K562 (cell line): Measurements from ENCODE around the gene SMG7. TPM values are rescaled to one million over a fixed set of nuclear protein-coding genes. Genes with fewer than 3 reads are reported as not detected.
A peak's percentile ranks its signal among the peaks of the same experiment; 100 is the strongest.

ENCODE experiments used
- ATF1 ChIP-seq, 2 experiments: fragments of 450-650 bp in 1 of 2; IDR thresholded peaks; 2 replicates each; pipeline ENCODE4 v1.6.1; 2016; ENCODE audit warnings: missing compliant biosample characterization in 1 of 2, missing genetic modification characterization in 1 of 2
- CXXC5 ChIP-seq: fragments of 250-450 bp; sonication (Bioruptor Pico); IDR thresholded peaks from 2 replicates; pipeline ENCODE4 v1.8.0; 2022; ENCODE audit warnings: inconsistent platforms, mild to moderate bottlenecking, moderate library complexity
- FOS ChIP-seq: IDR thresholded peaks from 3 replicates; pipeline ENCODE4 v1.6.1; 2011; ENCODE audit not compliant: insufficient read length; ENCODE audit errors: extremely low read depth
- HCFC1 ChIP-seq: IDR thresholded peaks from 2 replicates; pipeline ENCODE4 v1.6.1; 2012; ENCODE audit warnings: low read depth, low read length, improper control_type of control experiment
- PHB ChIP-seq: fragments of 250-450 bp; sonication (Bioruptor Pico); IDR thresholded peaks from 2 replicates; pipeline ENCODE4 v1.5.0; 2021
- ZFPM2 ChIP-seq: fragments of 250-450 bp; sonication (Bioruptor Pico); IDR thresholded peaks from 2 replicates; pipeline ENCODE4 v1.5.1; 2022; ENCODE audit warnings: mild to moderate bottlenecking
- polyA plus RNA-seq, 8 experiments: library from polyadenylated mRNA; depleted of rRNA in 4 of 8; stranded (reverse) in 5 of 8; unstranded in 3 of 8; fragments of >200 nt; fragmentation: Nextera tagmentation in 2 of 8; fragmentation: Illumina TruSeq in 1 of 8; extraction: Ambion mirVana in 2 of 8; extraction: Trizol in 1 of 8; gene quantifications; 2 replicates each; pipeline versions ENCODE4 v1.2.1 to v1.2.3, GENCODE V29; 2011 to 2014; ENCODE audit warnings: inconsistent platforms in 1 of 8, missing spikeins in 1 of 8
- total RNA-seq, 7 experiments: library from RNA; depleted of rRNA in 6 of 7; stranded (reverse); fragments of >200 nt in 6 of 7; fragmentation: Illumina TruSeq in 2 of 7; extraction: Trizol in 2 of 7; gene quantifications; 2 replicates each; pipeline versions ENCODE4 v1.2.1 to v1.2.3, GENCODE V29; 2011 to 2021; ENCODE audit warnings: low replicate concordance in 1 of 7
- TF ChIP-seq, protein P1 (sequence below): sonication (generic); formaldehyde crosslinking; IDR thresholded peaks from 2 replicates; pipeline ENCODE4 v1.8.0; 2022; ENCODE audit warnings: missing genetic modification reagents, mild to moderate bottlenecking, borderline replicate concordance
- TF ChIP-seq, protein P2 (sequence below): sonication (generic); formaldehyde crosslinking; IDR thresholded peaks from 2 replicates; pipeline ENCODE4 v1.8.0; 2022; ENCODE audit warnings: mild to moderate bottlenecking, missing genetic modification reagents
- TF ChIP-seq, protein P3 (sequence below): sonication (generic); formaldehyde crosslinking; IDR thresholded peaks from 2 replicates; pipeline ENCODE4 v1.9.0; 2022; ENCODE audit warnings: mild to moderate bottlenecking, missing genetic modification reagents
- TF ChIP-seq, protein P4 (sequence below), 3 experiments: IDR thresholded peaks in 2 of 3; conservative IDR thresholded peaks in 1 of 3; 2 replicates each; pipeline ENCODE4 v1.5.1; 2011 to 2012; ENCODE audit warnings: low read length in 3 of 3, mild to moderate bottlenecking in 3 of 3, control low read depth in 2 of 3, improper control_type of control experiment in 1 of 3, inconsistent platforms in 1 of 3, low read depth in 1 of 3, mixed read lengths in 1 of 3, moderate library complexity in 1 of 3; ENCODE audit not compliant: insufficient read depth in 2 of 3

The SMG7 gene
- total and polyA plus RNA-seq, 9 of the 15 experiments (the other 6 are each of a cell fraction or from before 2014, with no cell fraction given) = 12.4 to 74.6 (median 29.0) TPM

DNA sequence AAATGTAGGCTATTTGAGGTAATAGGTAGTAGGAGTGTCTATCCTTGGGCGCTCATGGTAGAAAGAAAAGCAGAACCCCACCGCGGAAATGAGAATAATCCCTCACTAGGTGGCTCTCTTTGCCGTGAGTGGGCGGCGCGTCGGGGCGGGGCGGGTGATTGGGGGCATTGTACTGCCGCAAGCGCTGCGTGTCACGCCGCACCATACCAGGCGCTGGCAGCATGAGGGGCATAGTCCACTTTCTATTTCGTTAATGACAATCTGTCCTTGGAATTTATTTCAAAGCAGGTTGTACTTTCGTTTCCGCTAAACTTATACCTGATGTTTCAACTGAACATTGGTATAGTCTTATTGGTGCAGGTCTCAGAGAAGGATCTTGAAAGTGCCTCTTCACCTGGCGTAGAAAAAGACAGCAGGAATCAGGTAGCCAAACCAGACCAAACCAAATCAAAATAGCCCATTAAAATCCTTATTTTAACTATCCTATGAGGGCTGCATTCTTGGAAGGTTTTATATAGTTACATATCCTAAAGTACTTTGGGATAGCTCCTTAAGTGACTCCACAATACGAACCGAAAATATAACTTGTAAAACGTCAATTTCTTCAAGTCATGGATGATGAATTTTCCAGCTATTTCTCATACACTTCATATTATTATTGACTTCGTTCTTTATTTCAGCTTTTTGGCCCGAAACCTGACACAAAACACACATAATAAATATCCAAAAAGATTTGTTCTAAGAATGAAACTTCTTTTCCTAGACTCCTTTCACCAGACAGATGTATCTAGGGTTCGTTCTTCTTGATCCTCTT, 1.9 kb upstream of the SMG7 start (continued):
- TF ChIP-seq, protein P1, sequence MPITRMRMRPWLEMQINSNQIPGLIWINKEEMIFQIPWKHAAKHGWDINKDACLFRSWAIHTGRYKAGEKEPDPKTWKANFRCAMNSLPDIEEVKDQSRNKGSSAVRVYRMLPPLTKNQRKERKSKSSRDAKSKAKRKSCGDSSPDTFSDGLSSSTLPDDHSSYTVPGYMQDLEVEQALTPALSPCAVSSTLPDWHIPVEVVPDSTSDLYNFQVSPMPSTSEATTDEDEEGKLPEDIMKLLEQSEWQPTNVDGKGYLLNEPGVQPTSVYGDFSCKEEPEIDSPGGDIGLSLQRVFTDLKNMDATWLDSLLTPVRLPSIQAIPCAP (CRISPR knock-in tag) = no peak
- TF ChIP-seq ATF1 (CRISPR knock-in tag; IDR thresholded peaks at IDR 0.05) (no peak), ATF1 (tag; IDR thresholded peaks at IDR 0.05) (peak; percentile 53; the same call in 1 of the 2 replicates), CXXC5 (CRISPR knock-in tag) (peak; percentile 75), ZFPM2 (CRISPR knock-in tag) (no peak), PHB (CRISPR knock-in tag) (no peak), FOS (no peak), HCFC1 (peak; percentile 29; the same call in 1 of the 2 replicates)
- TF ChIP-seq, protein P2, sequence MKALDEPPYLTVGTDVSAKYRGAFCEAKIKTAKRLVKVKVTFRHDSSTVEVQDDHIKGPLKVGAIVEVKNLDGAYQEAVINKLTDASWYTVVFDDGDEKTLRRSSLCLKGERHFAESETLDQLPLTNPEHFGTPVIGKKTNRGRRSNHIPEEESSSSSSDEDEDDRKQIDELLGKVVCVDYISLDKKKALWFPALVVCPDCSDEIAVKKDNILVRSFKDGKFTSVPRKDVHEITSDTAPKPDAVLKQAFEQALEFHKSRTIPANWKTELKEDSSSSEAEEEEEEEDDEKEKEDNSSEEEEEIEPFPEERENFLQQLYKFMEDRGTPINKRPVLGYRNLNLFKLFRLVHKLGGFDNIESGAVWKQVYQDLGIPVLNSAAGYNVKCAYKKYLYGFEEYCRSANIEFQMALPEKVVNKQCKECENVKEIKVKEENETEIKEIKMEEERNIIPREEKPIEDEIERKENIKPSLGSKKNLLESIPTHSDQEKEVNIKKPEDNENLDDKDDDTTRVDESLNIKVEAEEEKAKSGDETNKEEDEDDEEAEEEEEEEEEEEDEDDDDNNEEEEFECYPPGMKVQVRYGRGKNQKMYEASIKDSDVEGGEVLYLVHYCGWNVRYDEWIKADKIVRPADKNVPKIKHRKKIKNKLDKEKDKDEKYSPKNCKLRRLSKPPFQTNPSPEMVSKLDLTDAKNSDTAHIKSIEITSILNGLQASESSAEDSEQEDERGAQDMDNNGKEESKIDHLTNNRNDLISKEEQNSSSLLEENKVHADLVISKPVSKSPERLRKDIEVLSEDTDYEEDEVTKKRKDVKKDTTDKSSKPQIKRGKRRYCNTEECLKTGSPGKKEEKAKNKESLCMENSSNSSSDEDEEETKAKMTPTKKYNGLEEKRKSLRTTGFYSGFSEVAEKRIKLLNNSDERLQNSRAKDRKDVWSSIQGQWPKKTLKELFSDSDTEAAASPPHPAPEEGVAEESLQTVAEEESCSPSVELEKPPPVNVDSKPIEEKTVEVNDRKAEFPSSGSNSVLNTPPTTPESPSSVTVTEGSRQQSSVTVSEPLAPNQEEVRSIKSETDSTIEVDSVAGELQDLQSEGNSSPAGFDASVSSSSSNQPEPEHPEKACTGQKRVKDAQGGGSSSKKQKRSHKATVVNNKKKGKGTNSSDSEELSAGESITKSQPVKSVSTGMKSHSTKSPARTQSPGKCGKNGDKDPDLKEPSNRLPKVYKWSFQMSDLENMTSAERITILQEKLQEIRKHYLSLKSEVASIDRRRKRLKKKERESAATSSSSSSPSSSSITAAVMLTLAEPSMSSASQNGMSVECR = no peak
- TF ChIP-seq, protein P3, sequence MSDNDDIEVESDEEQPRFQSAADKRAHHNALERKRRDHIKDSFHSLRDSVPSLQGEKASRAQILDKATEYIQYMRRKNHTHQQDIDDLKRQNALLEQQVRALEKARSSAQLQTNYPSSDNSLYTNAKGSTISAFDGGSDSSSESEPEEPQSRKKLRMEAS (CRISPR knock-in tag) = peak; percentile 55; the same call in 1 of the 2 replicates
- TF ChIP-seq, protein P4, sequence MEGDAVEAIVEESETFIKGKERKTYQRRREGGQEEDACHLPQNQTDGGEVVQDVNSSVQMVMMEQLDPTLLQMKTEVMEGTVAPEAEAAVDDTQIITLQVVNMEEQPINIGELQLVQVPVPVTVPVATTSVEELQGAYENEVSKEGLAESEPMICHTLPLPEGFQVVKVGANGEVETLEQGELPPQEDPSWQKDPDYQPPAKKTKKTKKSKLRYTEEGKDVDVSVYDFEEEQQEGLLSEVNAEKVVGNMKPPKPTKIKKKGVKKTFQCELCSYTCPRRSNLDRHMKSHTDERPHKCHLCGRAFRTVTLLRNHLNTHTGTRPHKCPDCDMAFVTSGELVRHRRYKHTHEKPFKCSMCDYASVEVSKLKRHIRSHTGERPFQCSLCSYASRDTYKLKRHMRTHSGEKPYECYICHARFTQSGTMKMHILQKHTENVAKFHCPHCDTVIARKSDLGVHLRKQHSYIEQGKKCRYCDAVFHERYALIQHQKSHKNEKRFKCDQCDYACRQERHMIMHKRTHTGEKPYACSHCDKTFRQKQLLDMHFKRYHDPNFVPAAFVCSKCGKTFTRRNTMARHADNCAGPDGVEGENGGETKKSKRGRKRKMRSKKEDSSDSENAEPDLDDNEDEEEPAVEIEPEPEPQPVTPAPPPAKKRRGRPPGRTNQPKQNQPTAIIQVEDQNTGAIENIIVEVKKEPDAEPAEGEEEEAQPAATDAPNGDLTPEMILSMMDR (IDR thresholded peaks at IDR 0.05 in 2 of 3, conservative IDR thresholded peaks at IDR 0.05 in 1 of 3; ENCODE audit: insufficient read depth in 2 of 3, low read depth in 1 of 3, low read length in 3 of 3) = peak; percentile 53 to 78 (median 77)
- TF ChIP-seq, all 486 proteins: peak for 53
